Uterus (tissue), 4 donors: ENCODE results near the gene ADPRHL1. TPM values are rescaled to one million over a fixed set of nuclear protein-coding genes. Genes with fewer than 3 reads are reported as not detected.

Source experiments
- DNase-seq, 2 donors: peaks; one replicate each; pipeline ENCODE4 v3.0.0-alpha.2; 2019 to 2020
- H3K27ac ChIP-seq, 2 donors: fragments of 200-600 bp; sonication (generic); 1 replicate in 1 of 2; 2 replicates in 1 of 2; pipeline ENCODE4 v1.5.1; 2016 to 2018
- H3K27me3 ChIP-seq, 2 donors: fragments of 200-600 bp; sonication (generic); one replicate each; pipeline ENCODE4 v1.5.1; 2018 to 2019; ENCODE audit warnings: control low read depth in 1 of 2
- H3K36me3 ChIP-seq, 2 donors: fragments of 200-600 bp; sonication (generic); one replicate each; pipeline ENCODE4 v1.5.1; 2019; ENCODE audit warnings: control low read depth in 1 of 2
- H3K4me1 ChIP-seq, 2 donors: fragments of 200-600 bp; sonication (generic); one replicate each; pipeline ENCODE4 v1.5.1; 2018 to 2019; ENCODE audit warnings: control low read depth in 1 of 2
- H3K4me3 ChIP-seq, 2 donors: fragments of 200-600 bp; sonication (generic); 1 replicate in 1 of 2; 2 replicates in 1 of 2; pipeline ENCODE4 v1.5.1; 2018 to 2019; ENCODE audit warnings: mild to moderate bottlenecking in 1 of 2
- H3K9me3 ChIP-seq, 2 donors: fragments of 200-600 bp; sonication (generic); one replicate each; pipeline ENCODE4 v1.5.1; 2019; ENCODE audit warnings: control low read depth in 1 of 2
- CTCF ChIP-seq, 4 experiments: fragments of 200-600 bp in 2 of 4; fragments of 450-650 bp in 2 of 4; sonication (generic) in 2 of 4; IDR thresholded peaks; one replicate each; pipeline ENCODE4 v1.5.1; 2016 to 2019; ENCODE audit warnings: antibody characterized with exemption in 4 of 4, mild to moderate bottlenecking in 2 of 4, moderate library complexity in 1 of 4
- POLR2A ChIP-seq, 2 donors: fragments of 450-650 bp; IDR thresholded peaks; one replicate each; pipeline ENCODE4 v1.6.1; 2016; ENCODE audit warnings: antibody characterized with exemption in 2 of 2, mild to moderate bottlenecking in 1 of 2, moderate library complexity in 1 of 2
- intact Hi-C: fragments of 100-400 bp; cut with DNase I; formaldehyde crosslinking; loops from one replicate; pipeline ENCODE4 v1.15.1; 2023; ENCODE audit warnings: low total_unique reads
- total RNA-seq, 4 donors: library from RNA; depleted of rRNA in 3 of 4; stranded (reverse); fragments of >200 nt in 3 of 4; gene quantifications; one replicate each; pipeline versions ENCODE4 v1.1.0 to v1.2.4, GENCODE V29; 2014 to 2023
- donor health status: DM: yes; HTN: yes; CAD: no.

The ADPRHL1 gene
- total RNA-seq, 4 donors from 2014 or later, result 1.6 to 3.3 TPM; not detected in 2

GRCh38 chr13:113410472-113411201, 42.7 kb downstream of the ADPRHL1 start:
- Histone ChIP-seq H3K4me3 (no peak overlapping the region), H3K9me3 (no peaks in the 10 kb centered on the region), H3K27ac (no peak overlapping the region), H3K4me1 (no peaks in the 10 kb centered on the region), H3K36me3 (no peaks in the 10 kb centered on the region), H3K27me3 (no peaks in the 10 kb centered on the region)
- peak in 1 of 2 donors; percentile 37 for DNase-seq
- intact Hi-C loops, result no loop called here
- TF ChIP-seq POLR2A (IDR thresholded peaks at IDR 0.05) (no peak), CTCF (IDR thresholded peaks at IDR 0.05) (no peak)

- Histone ChIP-seq H3K4me3 (no peak overlapping the region), H3K4me1 (no peaks in the 10 kb centered on the region), H3K9me3 (no peaks in the 10 kb centered on the region), H3K27me3 (no peaks in the 10 kb centered on the region), H3K36me3 (no peaks in the 10 kb centered on the region), H3K27ac (no peak overlapping the region)
- no peak for DNase-seq
- no peak for TF ChIP-seq POLR2A (IDR thresholded peaks at IDR 0.05)
- no peak for TF ChIP-seq CTCF (IDR thresholded peaks at IDR 0.05)
- intact Hi-C loops, result no loop called here
Measured at GRCh38 chr13:113408562-113408961, 44.7 kb downstream of the ADPRHL1 start.

GRCh38 chr13:113407531-113408393, 45.5 kb downstream of the ADPRHL1 start:
- intact Hi-C loops, result no loop called here
- no peaks in the 10 kb centered on the region for H3K36me3 ChIP-seq
- H3K27me3 ChIP-seq, result no peaks in the 10 kb centered on the region
- H3K4me3 ChIP-seq, result no peak overlapping the region
- no peaks in the 10 kb centered on the region for H3K4me1 ChIP-seq
- no peaks in the 10 kb centered on the region for H3K9me3 ChIP-seq
- H3K27ac ChIP-seq, result no peak overlapping the region
- no peak for DNase-seq
- TF ChIP-seq CTCF (IDR thresholded peaks at IDR 0.05), result no peak
- TF ChIP-seq POLR2A (IDR thresholded peaks at IDR 0.05), result no peak

- H3K4me1 ChIP-seq, result no peaks in the 10 kb centered on the region
- no peaks in the 10 kb centered on the region for H3K9me3 ChIP-seq
- no peaks in the 10 kb centered on the region for H3K27me3 ChIP-seq
- peak in 1 of 2 donors; percentile 3 for DNase-seq
- H3K27ac ChIP-seq, result no peak overlapping the region
- intact Hi-C loops, result no loop called here
- no peaks in the 10 kb centered on the region for H3K36me3 ChIP-seq
- TF ChIP-seq POLR2A (IDR thresholded peaks at IDR 0.05) (no peak), CTCF (IDR thresholded peaks at IDR 0.05) (no peak)
- H3K4me3 ChIP-seq, result no peak overlapping the region
Measured at GRCh38 chr13:113407103-113407530, 46.2 kb downstream of the ADPRHL1 start.
